ENCODE data around the gene ADAMTS12. TPM values are rescaled to one million over a fixed set of nuclear protein-coding genes. Genes with fewer than 3 reads are reported as not detected.

ADAMTS12 gene
- total RNA-seq, 1 experiment from 2014 or later: 0.05 TPM

- Histone ChIP-seq H3K4me2 (ENCODE audit: low read length) (no peak overlapping the region), H3K27me3 (ENCODE audit: insufficient read depth, low read length) (no peaks in the 10 kb centered on the region), H2AFZ (ENCODE audit: low read depth, low read length, poor library complexity, severe bottlenecking) (no peak overlapping the region), H3K36me3 (ENCODE audit: control insufficient read depth in 1 of 2, insufficient read depth in 2 of 2, low read length in 2 of 2) (peaks cover 14 to 18% of the 10 kb centered on the region in 2 experiments; a peak in 3 of 4 replicates), H4K20me1 (ENCODE audit: insufficient read depth) (no peaks in the 10 kb centered on the region), H3K9me3 (ENCODE audit: control insufficient read depth in 1 of 2, insufficient read depth in 1 of 2, low read depth in 1 of 2, low read length in 2 of 2) (no peaks in the 10 kb centered on the region), H3K79me2 (ENCODE audit: insufficient read depth, low read length) (no peaks in the 10 kb centered on the region), H3K4me3 (replicated peaks in 1 of 2; ENCODE audit: low read depth in 1 of 2, low read length in 2 of 2) (no peak overlapping the region), H3K27ac (ENCODE audit: low read depth, low read length) (no peak overlapping the region), H3K9me2 (ENCODE audit: insufficient read depth) (no peaks in the 10 kb centered on the region), H3K9ac (ENCODE audit: low read length) (no peak overlapping the region), H3K4me1 (ENCODE audit: control insufficient read depth in 1 of 2, insufficient read depth in 2 of 2, low read length in 2 of 2) (no peaks in the 10 kb centered on the region)
- ChIA-PET POLR2A (no interaction called here), CTCF (no interaction called here), RAD21 (ENCODE audit: low non-redundant PET in 1 of 2, low total read pairs in 2 of 2, uncharacterized antibody in 2 of 2, unreplicated experiment in 2 of 2) (no interaction called here)
- intact Hi-C loops (cut with micrococcal nuclease): no loop called here
- ATAC-seq (no peak), DNase-seq (ENCODE audit: low read depth, low spot score) (no peak)
- BruUV-seq (replicated peaks): no TSS peak
- TF ChIP-seq EZH2phosphoT487 (IDR thresholded peaks at IDR 0.05; ENCODE audit: borderline replicate concordance) (no peak), TCF7L2 (IDR thresholded peaks at IDR 0.05; ENCODE audit: borderline replicate concordance, extremely low read depth, insufficient read depth, insufficient read length) (no peak), SRF (IDR thresholded peaks at IDR 0.05; ENCODE audit: low read depth) (no peak), RAD21 (IDR thresholded peaks at IDR 0.05; ENCODE audit: low read depth) (no peak), ZNF274 (IDR thresholded peaks at IDR 0.05; ENCODE audit: low read depth, low read length) (no peak), ZBTB33 (IDR thresholded peaks at IDR 0.05; ENCODE audit: extremely low read depth, insufficient replicate concordance, low read length) (no peak), YY1 (IDR thresholded peaks at IDR 0.05; ENCODE audit: extremely low read depth, insufficient replicate concordance, low read depth, low read length) (no peak), POLR2A (IDR thresholded peaks at IDR 0.05; ENCODE audit: borderline replicate concordance, extremely low read depth, insufficient read depth, insufficient read length) (no peak), ZFX (IDR thresholded peaks at IDR 0.05) (no peak), MAX (IDR thresholded peaks at IDR 0.05) (no peak), SIN3A (IDR thresholded peaks at IDR 0.05; ENCODE audit: low read depth) (no peak), SP1 (IDR thresholded peaks at IDR 0.05; ENCODE audit: low read depth) (no peak), EZH2 (IDR thresholded peaks at IDR 0.05) (no peak)
Observed at GRCh38 chr5:33474004-33474403, 417.8 kb downstream of the ADAMTS12 start.

Other genes starting within 250 kb of the ADAMTS12 start
- gene RXFP3, start 44.4 kb upstream of the ADAMTS12 start, total RNA-seq (2021; ENCODE audit: unreplicated experiment): not detected
- not detected for gene SLC45A2, start 92.7 kb upstream of the ADAMTS12 start, total RNA-seq (2021; ENCODE audit: unreplicated experiment)
- gene AMACR, start 116.1 kb upstream of the ADAMTS12 start, total RNA-seq (2021; ENCODE audit: unreplicated experiment): 4.3 TPM
- 2.6 TPM for gene C1QTNF3, start 151.2 kb upstream of the ADAMTS12 start, total RNA-seq (2021; ENCODE audit: unreplicated experiment)

Data from HCT116 (cell line).